ENCODE measurements around the gene G6PC1.

G6PC1 gene

GRCh38 chr17:42950044-42950783 lies 49.6 kb downstream of the G6PC1 start:
- no peak for DNase-seq
